Measurements from ENCODE around the gene DDRGK1. TPM values are rescaled to one million over a fixed set of nuclear protein-coding genes. Genes with fewer than 3 reads are reported as not detected.
"Not testable (repeated sequence)": the region's sequence is repeated elsewhere in the genome, so short reads cannot be mapped to it uniquely, and the experiment has no call there.

Gene DDRGK1
- polyA plus RNA-seq, 1 donor = 33.9 TPM

GRCh38 chr20:3164763-3165410 lies 39.6 kb downstream of the DDRGK1 start:
- DNase-seq = no peak

GRCh38 chr20:3164043-3164762 lies 40.3 kb downstream of the DDRGK1 start:
- no peak for DNase-seq

GRCh38 chr20:3163099-3164042 lies 41.1 kb downstream of the DDRGK1 start:
- DNase-seq = no peak

- no peak for DNase-seq
Measured at GRCh38 chr20:3162080-3162611, 42.3 kb downstream of the DDRGK1 start.

GRCh38 chr20:3161316-3162079 lies 43.0 kb downstream of the DDRGK1 start:
- DNase-seq = no peak

- DNase-seq = no peak
Measured at GRCh38 chr20:3160418-3160817, 44.1 kb downstream of the DDRGK1 start.

GRCh38 chr20:3158968-3159431 lies 45.5 kb downstream of the DDRGK1 start:
- DNase-seq = no peak

- DNase-seq = no peak
Measured at GRCh38 chr20:3157817-3158216, 46.7 kb downstream of the DDRGK1 start.

GRCh38 chr20:3156811-3157619 lies 47.5 kb downstream of the DDRGK1 start:
- DNase-seq = no peak

GRCh38 chr20:3152057-3152644 lies 52.3 kb downstream of the DDRGK1 start:
- not testable (repeated sequence) for DNase-seq

- no peak for DNase-seq
Measured at GRCh38 chr20:3150908-3151307, 53.6 kb downstream of the DDRGK1 start.

- no peak for DNase-seq
Measured at GRCh38 chr20:3146732-3147341, 57.6 kb downstream of the DDRGK1 start.

GRCh38 chr20:3141757-3142156 lies 62.7 kb downstream of the DDRGK1 start:
- DNase-seq = no peak

Other genes with a start within 250 kb of the DDRGK1 start
- gene GNRH2, start 161.1 kb downstream of the DDRGK1 start, polyA plus RNA-seq (ENCODE audit: insufficient read length) = 0.35 TPM
- 35.9 TPM for gene MRPS26, start 158.6 kb downstream of the DDRGK1 start, polyA plus RNA-seq (ENCODE audit: insufficient read length)
- 0.50 TPM for gene OXT, start 133.1 kb downstream of the DDRGK1 start, polyA plus RNA-seq (ENCODE audit: insufficient read length)
- not detected for gene AVP, start 120.0 kb downstream of the DDRGK1 start, polyA plus RNA-seq (ENCODE audit: insufficient read length)
- 9.4 TPM for gene FASTKD5, start 44.8 kb downstream of the DDRGK1 start, polyA plus RNA-seq (ENCODE audit: insufficient read length)
- gene UBOX5, start 44.8 kb downstream of the DDRGK1 start, polyA plus RNA-seq (ENCODE audit: insufficient read length) = 6.6 TPM
- gene LZTS3, start 31.1 kb downstream of the DDRGK1 start, polyA plus RNA-seq (ENCODE audit: insufficient read length) = 3.5 TPM
- 43.3 TPM for gene ITPA, start 4.8 kb upstream of the DDRGK1 start, polyA plus RNA-seq (ENCODE audit: insufficient read length)
- gene SLC4A11, start 34.5 kb upstream of the DDRGK1 start, polyA plus RNA-seq (ENCODE audit: insufficient read length) = 2.3 TPM
- 17.4 TPM for gene DNAAF9, start 203.0 kb upstream of the DDRGK1 start, polyA plus RNA-seq (ENCODE audit: insufficient read length)